Kidney (tissue), 14 donors: ENCODE measurements around the gene DELE1. TPM values are rescaled to one million over a fixed set of nuclear protein-coding genes. Genes with fewer than 3 reads are reported as not detected.
A peak's percentile ranks its signal among the peaks of the same experiment; 100 is the strongest.

ENCODE experiments used
- DNase-seq, 5 donors: peaks; one replicate each; pipeline ENCODE4 v3.0.0-alpha.2; 2013 to 2020
- FAIRE-seq: peaks from 2 replicates; lab custom pipeline; 2012; peaks lifted over from hg19 to GRCh38; lab: Jason Lieb, UNC
- H3K27ac ChIP-seq, 2 donors: one replicate each; pipeline ENCODE4 v1.7.0; 2013; ENCODE audit warnings: low read depth in 2 of 2, low read length in 2 of 2, inconsistent platforms in 1 of 2
- H3K27me3 ChIP-seq: one replicate; pipeline ENCODE4 v1.7.1; 2013; ENCODE audit warnings: low read length, inconsistent platforms; ENCODE audit not compliant: control insufficient read depth, insufficient read depth
- H3K36me3 ChIP-seq, 3 donors: one replicate each; pipeline versions ENCODE4 v1.7.0 to v1.7.1; 2013; ENCODE audit warnings: low read length in 3 of 3, control low read depth in 1 of 3, inconsistent platforms in 1 of 3; ENCODE audit not compliant: insufficient read depth in 3 of 3, control insufficient read depth in 2 of 3
- H3K4me1 ChIP-seq, 3 donors: one replicate each; pipeline versions ENCODE4 v1.7.0 to v1.7.1; 2013; ENCODE audit warnings: low read length in 3 of 3, inconsistent platforms in 1 of 3, low read depth in 1 of 3; ENCODE audit not compliant: control insufficient read depth in 2 of 3, insufficient read depth in 2 of 3
- H3K4me3 ChIP-seq, 3 donors: one replicate each; pipeline versions ENCODE4 v1.7.0 to v1.8.1; 2013; ENCODE audit warnings: low read length in 3 of 3, control low read depth in 1 of 3, inconsistent platforms in 1 of 3
- H3K9ac ChIP-seq, 3 donors: one replicate each; pipeline versions ENCODE4 v1.7.0 to v1.7.1; 2013; ENCODE audit warnings: low read length in 3 of 3, control low read depth in 1 of 3, inconsistent platforms in 1 of 3
- H3K9me3 ChIP-seq, 3 donors: one replicate each; pipeline versions ENCODE4 v1.7.0 to v1.7.1; 2013; ENCODE audit warnings: low read length in 3 of 3, control low read depth in 1 of 3, inconsistent platforms in 1 of 3; ENCODE audit not compliant: control insufficient read depth in 2 of 3, insufficient read depth in 1 of 3
- intact Hi-C: fragments of 100-400 bp; cut with DNase I; formaldehyde crosslinking; loops from one replicate; pipeline ENCODE4 v1.11.1; 2022
- polyA plus RNA-seq: library from polyadenylated mRNA; stranded (reverse); fragments of 350-450 nt; fragmentation: Illumina TruSeq; extraction: RNeasy Lipid Tissue Mini Kit (QIAGEN cat#74804); gene quantifications from one replicate; pipeline ENCODE4 v1.2.3, GENCODE V29; 2014; ENCODE audit warnings: low read depth, low replicate concordance; ENCODE audit not compliant: insufficient read depth
- total RNA-seq: library from RNA; stranded (reverse); fragmentation: NEBNext Ultra II Directional; extraction: Animal tissue kit (Norgen Biotek cat#: 25700); gene quantifications from one replicate; pipeline ENCODE4 v1.2.1, GENCODE V29; 2021
- TF ChIP-seq, protein P1 (sequence below): IDR thresholded peaks from 3 replicates; pipeline ENCODE4 v1.5.1; 2012; ENCODE audit warnings: mild to moderate bottlenecking, moderate library complexity, borderline replicate concordance; ENCODE audit not compliant: insufficient read depth; ENCODE audit errors: extremely low read depth
- donor health status: control.
- donor health status: control.
- donor health status: control.
- donor health status: control.
- donor health status: control.
- donor health status: DM: yes; HTN: yes; CAD: no.
- donor health status: Normal renal cell carcinoma (clear cell type).

The DELE1 gene
- total and polyA plus RNA-seq, 2 donors from 2014 or later: 67.7 to 82.3 TPM

DNA sequence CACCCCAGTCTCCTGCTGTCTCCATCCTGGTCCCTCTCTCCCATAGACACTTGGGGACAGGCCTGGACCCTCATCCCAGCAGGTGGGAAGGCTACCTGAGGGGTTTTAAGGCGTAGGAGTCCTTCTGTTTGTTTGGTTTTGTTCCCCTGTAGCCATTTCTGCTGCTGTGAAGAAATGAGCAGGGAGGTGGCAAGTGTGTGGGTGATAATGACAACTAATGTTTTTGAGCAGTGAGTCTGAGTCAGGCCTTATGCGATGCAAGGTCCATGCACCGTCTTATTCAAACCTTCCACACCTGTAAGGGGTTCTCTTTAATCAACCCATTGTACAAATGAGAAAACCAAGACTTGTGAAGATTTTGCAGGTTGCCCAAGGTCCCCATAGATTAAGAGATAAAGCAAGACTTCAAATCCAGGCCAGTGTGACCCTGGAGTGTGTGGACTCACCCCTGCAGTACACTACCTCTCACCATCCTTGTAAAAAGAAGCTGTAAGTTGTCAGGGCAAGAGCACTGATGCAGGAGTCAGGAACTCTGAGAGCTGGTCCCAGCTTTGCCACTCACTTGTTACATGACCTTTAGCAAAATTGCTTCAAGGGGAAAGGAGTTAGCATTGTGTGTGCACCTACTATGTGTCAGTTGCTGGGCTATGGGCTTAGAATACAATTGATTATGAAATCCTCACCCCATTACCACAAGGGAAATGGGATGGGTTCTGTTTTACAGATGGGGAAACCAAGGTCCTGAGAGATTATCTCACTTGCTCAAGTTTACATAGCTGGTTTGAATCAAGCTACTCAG lies 26.7 kb downstream of the DELE1 start:
- no peak for FAIRE-seq
- intact Hi-C loops: loop anchor here (10.0 kb wide), 1 partner anchor 256 kb away; no protein-coding TSS in a partner anchor

DNA sequence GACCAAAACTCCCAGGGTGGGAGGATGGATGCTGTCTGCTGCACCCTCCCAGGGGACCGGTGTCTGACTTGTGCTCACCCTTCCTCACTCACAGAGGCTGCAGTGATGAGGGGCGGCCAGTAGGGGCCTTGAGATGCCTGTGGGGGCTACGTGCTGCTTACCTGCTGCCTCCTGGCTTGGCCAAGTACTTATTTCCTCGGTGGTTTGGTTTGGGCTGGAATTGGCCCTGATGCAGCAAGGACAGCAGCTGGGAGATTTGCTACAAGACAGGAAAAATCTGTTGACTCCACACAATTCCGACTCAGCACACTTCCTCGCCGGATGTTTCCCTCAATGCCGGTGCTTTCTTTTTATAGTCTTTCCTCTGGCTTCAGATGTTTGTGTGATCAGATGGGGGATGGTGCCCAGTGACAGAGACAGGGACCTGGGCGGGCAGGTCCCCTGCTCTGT lies 27.7 kb downstream of the DELE1 start:
- H3K27ac ChIP-seq: no peak overlapping the region
- peaks cover 0 to 9% (median 0%) of the 10 kb centered on the region in 3 donors for H3K4me1 ChIP-seq
- H3K36me3 ChIP-seq: no peaks in the 10 kb centered on the region
- DNase-seq: peak in 4 of 5 donors; percentile 36 to 84 (median 50)
- FAIRE-seq: no peak
- intact Hi-C loops: loop anchor here (10.0 kb wide), 1 partner anchor 257 kb away; no protein-coding TSS in a partner anchor
- no peaks in the 10 kb centered on the region for H3K9me3 ChIP-seq
- TF ChIP-seq, protein P1, sequence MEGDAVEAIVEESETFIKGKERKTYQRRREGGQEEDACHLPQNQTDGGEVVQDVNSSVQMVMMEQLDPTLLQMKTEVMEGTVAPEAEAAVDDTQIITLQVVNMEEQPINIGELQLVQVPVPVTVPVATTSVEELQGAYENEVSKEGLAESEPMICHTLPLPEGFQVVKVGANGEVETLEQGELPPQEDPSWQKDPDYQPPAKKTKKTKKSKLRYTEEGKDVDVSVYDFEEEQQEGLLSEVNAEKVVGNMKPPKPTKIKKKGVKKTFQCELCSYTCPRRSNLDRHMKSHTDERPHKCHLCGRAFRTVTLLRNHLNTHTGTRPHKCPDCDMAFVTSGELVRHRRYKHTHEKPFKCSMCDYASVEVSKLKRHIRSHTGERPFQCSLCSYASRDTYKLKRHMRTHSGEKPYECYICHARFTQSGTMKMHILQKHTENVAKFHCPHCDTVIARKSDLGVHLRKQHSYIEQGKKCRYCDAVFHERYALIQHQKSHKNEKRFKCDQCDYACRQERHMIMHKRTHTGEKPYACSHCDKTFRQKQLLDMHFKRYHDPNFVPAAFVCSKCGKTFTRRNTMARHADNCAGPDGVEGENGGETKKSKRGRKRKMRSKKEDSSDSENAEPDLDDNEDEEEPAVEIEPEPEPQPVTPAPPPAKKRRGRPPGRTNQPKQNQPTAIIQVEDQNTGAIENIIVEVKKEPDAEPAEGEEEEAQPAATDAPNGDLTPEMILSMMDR: no peak
- no peaks in the 10 kb centered on the region for H3K27me3 ChIP-seq
- no peak overlapping the region for H3K4me3 ChIP-seq
- H3K9ac ChIP-seq: no peak overlapping the region

More for the DNA sequence above, 26.7 kb downstream of the DELE1 start:
- Histone ChIP-seq H3K27me3 (no peaks in the 10 kb centered on the region), H3K4me3 (no peak overlapping the region), H3K27ac (no peak overlapping the region), H3K9ac (no peak overlapping the region), H3K9me3 (no peaks in the 10 kb centered on the region), H3K4me1 (peaks cover 0 to 10% (median 5%) of the 10 kb centered on the region in 3 donors), H3K36me3 (no peaks in the 10 kb centered on the region)
- TF ChIP-seq, protein P1: no peak
- DNase-seq: no peak

DNA sequence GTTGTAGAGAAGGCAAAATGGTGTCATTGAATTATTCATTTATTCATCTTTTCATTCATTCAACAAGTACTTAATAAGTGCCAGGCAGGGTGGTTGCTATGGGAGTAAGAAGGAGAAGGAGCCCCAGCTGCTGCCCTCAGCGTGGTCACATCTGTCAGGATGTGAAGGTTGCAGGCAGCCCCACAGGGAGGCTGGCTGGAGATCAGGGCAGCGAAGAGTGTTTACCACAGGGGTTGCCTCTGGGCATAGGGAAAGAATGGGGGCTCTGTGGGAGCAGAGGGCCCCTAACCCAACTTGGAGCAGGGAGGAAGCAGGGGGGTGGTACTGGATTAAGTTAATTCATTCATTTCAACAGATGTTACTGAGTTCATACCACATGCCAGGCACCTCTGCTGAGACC lies 28.3 kb downstream of the DELE1 start:
- H3K9ac ChIP-seq: no peak overlapping the region
- no peak overlapping the region for H3K4me3 ChIP-seq
- no peak for FAIRE-seq

More for the DNA sequence above, 28.3 kb downstream of the DELE1 start:
- DNase-seq: no peak
- peaks cover 0 to 12% (median 0%) of the 10 kb centered on the region in 3 donors for H3K4me1 ChIP-seq
- TF ChIP-seq, protein P1: no peak
- H3K27me3 ChIP-seq: no peaks in the 10 kb centered on the region
- H3K36me3 ChIP-seq: no peaks in the 10 kb centered on the region
- intact Hi-C loops: loop anchor here (10.0 kb wide), 1 partner anchor 257 kb away; no protein-coding TSS in a partner anchor
- H3K9me3 ChIP-seq: no peaks in the 10 kb centered on the region
- H3K27ac ChIP-seq: no peak overlapping the region
